RPMI7951 (cell line): Measurements from ENCODE around the gene POLD3. TPM values are rescaled to one million over a fixed set of nuclear protein-coding genes. Genes with fewer than 3 reads are reported as not detected.

Experiments
- DNase-seq: peaks from one replicate; pipeline ENCODE4 v3.0.0-alpha.2; 2012; ENCODE audit warnings: low read depth
- total RNA-seq: library from RNA; depleted of rRNA; stranded (reverse); fragments of >200 nt; shearing (Covaris generic); gene quantifications from 2 replicates; pipeline ENCODE4 v1.2.3, GENCODE V29; 2014

Gene POLD3
- total RNA-seq, 1 experiment from 2014 or later, result 28.7 TPM

GRCh38 chr11:74673693-74674360, 81.4 kb downstream of the POLD3 start:
- DNase-seq, result no peak

GRCh38 chr11:74675761-74676160, 83.4 kb downstream of the POLD3 start:
- no peak for DNase-seq

GRCh38 chr11:74676596-74676995, 84.2 kb downstream of the POLD3 start:
- no peak for DNase-seq

GRCh38 chr11:74677131-74677530, 84.7 kb downstream of the POLD3 start:
- no peak for DNase-seq

DNA sequence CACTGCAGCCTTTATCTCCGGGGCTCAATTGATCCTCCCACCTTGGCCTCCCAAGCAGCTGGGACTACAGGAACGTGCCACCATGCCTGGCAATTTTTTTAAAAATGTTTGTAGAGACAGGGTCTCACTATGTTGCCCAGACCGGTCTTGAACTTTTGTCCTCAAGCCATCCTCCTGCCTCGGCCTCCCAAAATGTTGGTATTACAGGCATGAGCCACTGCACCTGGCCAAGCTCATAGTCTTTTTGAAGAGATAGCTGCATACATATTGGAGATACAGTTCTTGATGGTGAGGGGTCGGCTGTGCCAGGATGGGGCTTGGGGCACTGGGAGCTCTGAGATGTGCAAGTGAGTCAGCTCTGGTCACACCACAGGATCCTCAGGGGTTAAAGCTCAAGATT, 85.7 kb downstream of the POLD3 start:
- no peak for DNase-seq

- DNase-seq, result no peak
Observed at GRCh38 chr11:74678591-74679512, 86.5 kb downstream of the POLD3 start.

DNA sequence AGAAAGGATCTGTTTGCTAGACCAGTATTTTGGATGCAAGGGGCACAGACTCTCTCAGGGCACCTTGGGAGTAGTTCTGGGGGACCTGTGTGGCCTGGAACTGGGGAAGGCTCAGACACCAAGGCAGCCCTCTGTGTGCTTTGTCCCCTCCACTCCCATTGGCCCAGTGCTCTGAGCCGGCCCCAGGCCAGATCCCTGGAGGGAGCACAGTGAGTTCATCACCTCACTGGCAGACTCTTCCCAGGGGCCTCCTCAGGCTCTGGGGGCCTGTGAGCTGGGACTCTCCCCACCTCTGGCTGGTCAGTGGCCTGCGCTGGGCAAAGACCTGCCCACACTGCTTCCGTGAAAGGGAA, 87.1 kb downstream of the POLD3 start:
- no peak for DNase-seq

- DNase-seq, result no peak
Observed at GRCh38 chr11:74680035-74680671, 87.8 kb downstream of the POLD3 start.

DNA sequence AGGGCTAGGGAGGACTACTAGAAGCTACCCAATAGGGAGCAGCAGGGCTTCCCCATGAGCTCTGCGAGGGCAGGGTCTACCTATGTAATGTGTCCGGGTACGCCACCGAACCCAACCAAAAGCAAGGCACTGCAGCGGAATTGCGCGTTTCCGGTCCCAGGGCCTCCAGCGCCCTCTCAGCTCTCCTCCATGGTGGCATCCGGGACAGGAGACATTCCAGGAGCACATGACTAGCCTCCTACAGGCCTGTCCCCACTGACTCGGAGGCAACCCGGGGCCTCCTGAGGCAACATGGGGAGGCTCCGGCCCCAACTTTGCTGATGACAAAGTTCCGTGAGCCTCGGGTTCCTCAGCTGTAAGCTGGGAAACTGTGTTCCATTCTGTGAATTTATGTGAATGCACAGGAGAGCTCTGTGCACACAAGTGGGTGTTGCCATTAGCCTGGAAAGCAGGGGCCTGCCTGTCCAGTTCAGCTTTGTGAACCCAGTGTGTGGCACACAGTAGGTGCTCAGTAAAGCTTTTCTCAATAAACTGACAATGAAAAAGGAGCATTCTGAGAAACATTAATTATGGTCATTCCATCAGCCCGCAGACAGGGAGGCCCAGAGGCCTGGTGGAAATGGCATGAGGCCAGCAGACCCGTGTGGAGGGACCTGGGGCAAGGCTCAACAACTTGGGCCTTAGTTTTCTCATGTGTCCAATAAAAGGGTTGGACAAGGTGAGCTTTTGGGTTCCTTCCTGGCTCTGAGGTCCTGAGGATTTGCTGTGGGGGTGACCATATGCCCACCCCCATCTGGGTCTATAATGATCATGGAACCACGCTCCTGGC, 88.5 kb downstream of the POLD3 start:
- DNase-seq, result no peak

DNA sequence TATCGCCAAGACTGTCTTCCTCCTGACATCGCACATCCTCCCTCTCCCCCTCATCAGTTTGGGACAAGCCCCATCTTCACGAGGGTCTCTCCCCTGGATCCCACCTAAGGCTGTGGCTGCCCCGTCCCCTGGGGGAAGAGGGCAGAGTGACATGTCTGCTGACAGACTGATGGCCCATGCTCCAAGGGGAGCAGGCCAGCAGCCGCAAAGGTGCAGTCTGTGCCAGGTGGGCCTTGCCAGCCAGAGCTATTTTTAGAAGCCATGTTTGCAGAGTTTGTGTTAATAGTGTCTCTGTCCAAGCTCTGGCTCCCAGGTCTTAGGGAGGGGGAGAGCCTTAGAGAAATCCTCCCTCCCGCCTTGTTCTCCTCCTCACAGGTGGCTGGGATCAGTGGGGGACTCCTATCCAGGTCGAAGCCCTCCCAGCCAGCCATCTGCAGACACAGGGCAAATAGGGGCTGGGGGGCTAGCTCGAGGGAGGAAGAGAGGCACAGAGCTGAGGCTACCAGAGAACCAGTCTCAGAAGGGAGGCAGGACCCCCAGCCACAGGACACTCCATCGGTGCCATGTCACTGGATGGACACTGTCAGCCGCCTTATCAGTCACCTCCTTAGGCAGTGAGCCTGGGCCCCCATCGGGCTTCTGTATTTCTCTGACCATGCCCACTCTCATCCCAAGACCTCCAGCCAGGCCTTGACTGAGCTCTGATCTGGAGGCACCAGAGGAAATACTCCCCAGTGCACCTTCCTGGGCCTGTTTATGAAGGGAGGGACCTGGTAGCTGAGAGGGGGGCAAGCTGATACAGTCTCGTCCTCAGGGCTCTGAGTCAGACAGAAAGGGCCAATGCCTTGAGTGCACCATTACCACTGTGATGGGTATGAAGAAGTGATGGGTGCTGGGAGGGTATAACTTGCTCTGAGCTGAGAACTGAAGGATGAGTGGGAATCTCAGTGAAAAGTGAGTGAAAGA, 89.6 kb downstream of the POLD3 start:
- peak; percentile 51 for DNase-seq

GRCh38 chr11:74682731-74683278, 90.4 kb downstream of the POLD3 start:
- DNase-seq, result no peak

DNA sequence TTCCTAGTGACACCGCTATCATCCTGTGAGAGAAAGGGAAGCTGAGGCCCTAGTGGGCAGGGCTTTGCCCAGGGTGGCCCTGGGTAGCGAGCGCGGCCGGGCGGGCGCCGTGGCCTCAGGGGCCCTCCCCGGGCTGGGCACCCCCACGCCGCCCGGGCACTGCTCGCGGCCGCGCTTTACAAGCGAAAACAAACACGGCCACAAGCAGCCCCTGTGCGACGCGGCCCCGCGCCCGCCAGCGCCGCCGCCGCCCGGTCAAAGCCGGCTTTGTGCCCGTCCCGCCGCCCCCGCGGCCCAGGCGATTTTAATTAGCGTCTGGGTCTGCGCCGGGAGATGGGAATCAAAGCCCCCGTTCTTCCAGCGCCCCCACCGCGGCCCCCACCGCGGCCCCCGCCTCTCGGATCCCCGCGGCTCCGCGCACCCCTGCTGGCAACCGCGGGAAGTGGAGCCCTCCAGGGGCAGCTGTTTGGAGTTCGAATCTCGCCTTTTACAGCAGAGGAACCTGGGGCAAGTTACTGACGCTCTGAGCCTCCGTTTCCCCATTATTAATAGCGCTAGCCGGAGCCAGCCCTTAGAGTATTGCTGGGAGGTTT, 91.0 kb downstream of the POLD3 start:
- no peak for DNase-seq

DNA sequence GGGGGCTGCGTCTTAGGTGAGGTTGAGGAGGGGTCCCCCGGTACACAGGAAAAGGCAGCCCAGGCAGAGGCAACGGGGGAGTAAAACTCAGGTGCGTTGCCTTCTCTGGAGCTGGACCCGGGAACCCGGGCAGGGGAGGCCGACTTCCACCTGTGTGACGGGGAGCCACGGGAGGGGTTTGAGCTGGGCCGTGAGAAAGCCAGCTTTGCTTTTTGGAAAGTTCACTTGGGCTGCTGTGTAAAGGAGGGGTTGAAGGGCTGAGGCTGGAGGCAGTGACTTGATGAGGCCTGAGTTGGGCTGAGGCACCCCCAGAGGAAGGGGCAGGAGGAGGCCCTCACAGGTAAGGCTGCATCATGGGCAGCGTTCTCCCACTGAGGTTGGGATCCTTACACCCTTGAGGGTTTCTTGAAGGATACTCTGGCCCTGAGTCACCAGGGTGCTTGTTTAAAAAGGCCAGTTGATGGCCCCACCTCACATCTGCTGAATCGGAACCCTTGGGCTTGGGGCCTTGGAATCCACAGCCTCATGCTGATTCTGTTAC, 91.6 kb downstream of the POLD3 start:
- DNase-seq, result peak; percentile 44

- no peak for DNase-seq
Observed at GRCh38 chr11:74684661-74685060, 92.3 kb downstream of the POLD3 start.

DNA sequence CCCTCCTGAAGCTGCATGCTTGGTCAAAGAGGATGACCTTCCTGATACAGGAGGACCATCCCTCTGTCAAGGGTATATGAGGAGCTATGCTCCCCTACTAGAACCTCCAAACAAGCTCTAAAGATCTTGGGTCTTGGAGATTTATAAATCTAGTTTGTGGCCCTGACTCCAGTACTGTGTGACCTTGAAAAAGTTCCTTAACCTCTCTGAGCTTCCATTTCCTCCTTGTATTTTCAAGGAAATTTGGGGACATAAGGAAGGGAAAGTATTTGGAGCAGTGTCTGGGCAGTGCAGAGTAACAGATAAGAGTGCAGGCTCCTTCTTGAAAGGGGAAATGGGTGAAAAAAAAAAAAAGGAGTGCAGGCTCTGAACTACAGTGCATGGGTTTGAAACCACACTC, 93.0 kb downstream of the POLD3 start:
- no peak for DNase-seq

DNA sequence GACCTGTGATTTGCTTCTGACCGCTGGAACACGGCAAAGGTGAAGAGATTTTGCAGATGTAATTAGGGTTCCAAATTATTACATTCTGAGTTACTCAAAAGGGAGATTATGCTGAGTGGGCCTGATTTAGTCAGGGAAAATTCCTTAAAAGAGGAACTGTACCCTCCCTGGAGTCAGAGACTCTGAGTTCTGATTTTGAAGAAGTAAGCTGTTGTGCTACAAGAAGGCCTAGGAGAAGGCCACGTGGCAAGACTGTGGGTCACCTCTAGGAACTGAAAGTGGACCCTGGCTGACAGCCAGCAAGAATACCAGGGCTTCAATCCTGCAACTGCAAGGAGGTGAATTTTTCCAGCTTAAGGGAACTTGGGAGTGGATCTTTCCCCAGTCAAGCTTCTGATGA, 93.5 kb downstream of the POLD3 start:
- DNase-seq, result no peak

GRCh38 chr11:74686792-74687191, 94.4 kb downstream of the POLD3 start:
- DNase-seq, result peak; percentile 55

- DNase-seq, result peak; percentile 68
Observed at GRCh38 chr11:74687237-74688023, 95.0 kb downstream of the POLD3 start.

- DNase-seq, result peak; percentile 39
Observed at GRCh38 chr11:74689666-74690065, 97.3 kb downstream of the POLD3 start.
